ENCODE data around the gene RANBP10.

RANBP10 gene

GRCh38 chr16:67736858-67737257 lies 69.5 kb downstream of the RANBP10 start:
- DNase-seq = no peak

DNA sequence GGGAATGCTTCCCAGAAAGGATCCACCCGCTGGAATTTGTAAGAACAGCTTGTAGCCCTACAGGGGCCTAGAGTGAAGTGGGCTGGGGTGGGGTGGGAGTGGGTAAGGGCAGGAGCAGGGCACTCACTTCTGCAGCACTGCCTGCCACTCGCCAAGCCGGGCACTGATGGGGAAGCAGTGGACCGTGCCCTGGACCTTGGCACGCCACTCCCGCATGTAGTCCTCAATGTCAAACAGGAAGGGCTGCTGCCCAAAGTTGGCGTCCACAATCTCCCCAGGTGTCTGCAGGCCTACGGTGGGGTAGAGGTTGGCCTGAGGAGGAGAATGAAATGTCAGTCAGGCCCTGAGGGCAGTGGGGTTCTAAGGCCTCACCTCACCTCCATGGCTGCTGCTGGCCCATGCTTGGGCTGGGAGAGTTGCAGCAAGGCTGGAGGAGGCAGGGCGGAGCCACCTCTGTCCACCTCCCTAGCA lies 71.6 kb downstream of the RANBP10 start:
- DNase-seq = no peak

GRCh38 chr16:67733734-67734470 lies 72.5 kb downstream of the RANBP10 start:
- DNase-seq = no peak

- DNase-seq = no peak
Measured at GRCh38 chr16:67731753-67732095, 74.6 kb downstream of the RANBP10 start.

- no peak for DNase-seq
Measured at GRCh38 chr16:67731071-67731752, 75.1 kb downstream of the RANBP10 start.

DNA sequence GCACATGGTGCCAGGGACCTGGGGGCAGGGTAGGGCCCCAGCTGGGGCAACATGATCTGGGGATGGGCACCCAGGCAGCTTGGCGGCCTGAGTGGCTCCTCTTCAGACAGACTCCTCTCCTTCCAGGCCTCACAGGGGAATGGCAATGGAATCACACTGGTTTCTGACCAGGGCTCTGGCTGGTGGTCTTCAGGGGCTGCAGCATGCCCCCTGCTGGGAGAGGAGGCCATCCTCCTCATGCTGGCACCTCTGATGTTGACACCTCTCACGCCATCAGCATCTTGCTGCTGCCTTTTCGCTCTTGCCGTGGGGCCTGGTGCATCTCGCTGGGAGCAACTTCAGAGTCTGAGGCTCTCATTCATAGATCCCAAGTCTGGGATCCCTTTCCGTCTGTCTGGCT lies 76.0 kb downstream of the RANBP10 start:
- DNase-seq = no peak

GRCh38 chr16:67729636-67730248 lies 76.6 kb downstream of the RANBP10 start:
- no peak for DNase-seq

GRCh38 chr16:67727521-67728485 lies 78.6 kb downstream of the RANBP10 start:
- no peak for DNase-seq

DNA sequence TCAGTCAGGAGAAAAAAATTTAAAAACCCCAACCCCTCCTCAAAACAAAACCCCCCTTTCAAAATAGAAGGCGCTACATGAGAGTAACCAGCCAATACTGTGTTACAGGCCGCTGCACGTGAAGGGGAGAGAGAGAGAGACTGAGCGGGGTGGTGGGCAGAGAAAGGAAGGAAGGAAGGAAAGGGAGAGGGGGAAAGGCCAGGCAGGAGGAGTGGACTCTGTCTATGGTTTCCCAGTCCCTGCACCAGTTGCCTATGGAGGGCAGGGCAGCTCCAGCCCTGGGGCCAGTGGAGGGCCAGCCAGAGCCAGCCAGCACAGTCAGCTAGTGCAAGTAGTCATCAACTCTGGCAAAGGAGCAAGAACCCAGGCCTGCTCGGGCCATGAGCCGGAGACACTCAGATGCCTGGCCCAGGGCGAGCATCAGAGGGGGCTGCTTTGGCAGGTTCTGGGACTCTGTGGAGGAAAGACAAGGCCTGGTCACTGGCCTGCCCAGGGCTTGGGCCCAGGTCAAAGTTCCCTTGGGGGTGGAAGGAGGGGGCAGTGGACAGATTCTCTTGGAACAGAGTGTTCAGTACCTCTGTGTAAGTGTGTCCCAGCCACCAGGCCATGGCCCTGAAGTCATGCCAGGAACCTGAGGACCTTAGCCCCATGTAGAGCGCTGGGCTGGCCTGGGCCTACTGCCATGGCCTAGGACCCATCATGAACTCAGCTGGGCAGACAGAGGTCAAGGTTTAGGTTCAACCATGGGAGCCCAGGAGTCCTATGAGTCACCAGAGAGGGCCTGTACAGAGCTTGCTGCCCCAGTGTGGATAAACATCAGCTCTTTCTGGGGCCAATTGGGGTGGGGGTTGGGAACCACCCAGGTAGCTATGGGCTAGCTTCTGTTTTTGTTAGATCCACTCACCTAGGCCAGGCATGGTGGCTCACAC lies 80.0 kb downstream of the RANBP10 start:
- no peak for DNase-seq

DNA sequence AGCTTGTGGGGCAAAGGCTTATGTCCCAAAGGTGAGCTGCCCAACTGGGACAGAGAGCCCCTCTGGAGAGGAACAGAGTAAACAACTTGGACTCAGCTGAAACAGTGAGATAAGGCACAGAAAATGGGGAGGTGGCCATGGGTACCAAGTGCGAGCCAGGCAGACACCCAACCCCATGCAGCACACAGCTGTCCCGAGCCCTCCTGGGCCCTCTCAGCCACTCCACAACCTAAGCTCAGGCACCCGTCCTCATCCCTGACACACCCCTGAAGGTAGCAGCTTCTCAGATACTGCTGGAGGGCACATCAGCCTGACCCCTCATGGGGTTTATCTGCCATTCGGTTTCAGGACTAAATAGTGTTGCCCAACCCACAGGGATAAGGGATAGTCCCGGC lies 82.5 kb downstream of the RANBP10 start:
- DNase-seq = no peak

GRCh38 chr16:67723151-67723910 lies 83.0 kb downstream of the RANBP10 start:
- peak; percentile 22 for DNase-seq

DNA sequence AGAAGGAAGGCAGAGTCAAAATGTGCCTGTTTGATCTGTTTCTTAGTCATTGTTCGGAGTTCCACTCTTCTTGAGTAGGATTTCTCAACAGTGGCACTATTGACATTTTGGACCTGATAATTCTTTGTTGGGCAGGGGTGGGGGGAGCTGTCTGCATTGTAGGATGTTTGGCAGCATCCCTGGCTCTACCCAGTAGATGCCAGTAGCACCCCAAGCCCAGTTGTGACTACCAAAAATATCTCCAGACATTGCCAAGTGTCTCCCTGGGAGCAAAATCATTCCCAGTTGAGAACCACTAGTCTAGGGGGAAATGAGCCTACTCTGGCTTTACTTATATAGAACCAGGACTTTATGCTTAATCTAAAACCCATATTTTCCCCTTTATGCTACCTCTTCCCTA lies 86.1 kb downstream of the RANBP10 start:
- no peak for DNase-seq

- peak; percentile 47 for DNase-seq
Measured at GRCh38 chr16:67719778-67720144, 86.6 kb downstream of the RANBP10 start.

- peak; percentile 87 for DNase-seq
Measured at GRCh38 chr16:67719048-67719777, 87.1 kb downstream of the RANBP10 start, which contains the start of gene GFOD2. Gene GFOD2 (minus strand): TSS chr16:67719316. CDS start chr16:67685715, 33,601 bp downstream.

GRCh38 chr16:67718668-67719047 lies 87.7 kb downstream of the RANBP10 start:
- no peak for DNase-seq

DNA sequence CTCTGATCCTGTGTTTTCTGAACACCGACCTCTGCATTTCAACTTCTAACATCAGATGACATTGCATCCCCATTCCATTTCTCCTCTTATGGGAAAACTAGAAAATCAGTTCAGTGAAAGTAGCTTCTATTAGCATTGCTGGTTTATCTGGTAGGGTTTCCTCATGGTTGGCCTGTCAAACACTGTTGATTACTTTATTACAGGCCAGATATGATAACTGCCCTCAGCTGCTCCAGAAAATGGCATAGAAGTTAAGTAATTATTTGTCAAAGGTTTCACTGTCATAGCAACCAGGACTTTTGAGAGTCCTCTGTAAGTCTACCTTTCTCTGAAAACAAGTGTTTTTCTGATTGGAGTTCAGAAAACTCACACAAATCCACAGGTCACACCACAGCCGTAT lies 90.3 kb downstream of the RANBP10 start:
- DNase-seq = no peak

- no peak for DNase-seq
Measured at GRCh38 chr16:67714522-67714921, 91.8 kb downstream of the RANBP10 start.

- DNase-seq = no peak
Measured at GRCh38 chr16:67713647-67714273, 92.6 kb downstream of the RANBP10 start.

GRCh38 chr16:67710607-67711006 lies 95.8 kb downstream of the RANBP10 start:
- no peak for DNase-seq

DNA sequence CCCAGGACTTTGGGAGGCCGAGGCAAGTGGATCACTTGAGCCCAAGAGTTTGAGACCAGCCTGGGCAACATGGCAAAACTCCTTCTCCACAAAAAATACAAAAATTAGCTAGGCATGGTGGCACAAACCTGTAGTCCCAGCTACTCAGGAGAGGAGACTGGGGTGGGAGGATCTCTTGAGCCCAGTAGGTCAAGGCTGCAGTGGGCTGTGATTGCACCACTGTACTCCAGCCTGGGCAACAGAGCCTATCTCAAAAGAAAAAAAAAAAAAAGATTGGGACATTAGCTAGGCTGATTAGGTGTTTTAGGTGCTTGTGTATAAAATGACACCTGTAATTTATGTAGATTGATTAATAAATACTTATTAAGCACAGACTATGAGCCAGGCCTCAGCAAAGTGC lies 97.3 kb downstream of the RANBP10 start:
- DNase-seq = no peak

Data from HCEC 1CT (cell line).